Activated CD4-positive, alpha-beta T cell treated with anti-CD3 and anti-CD28 coated beads, Interleukin-2, amount 50 U/mL, for 48 hours (primary cell): ENCODE data around the gene PRM2.

Experiments used
- DNase-seq, 2 experiments: peaks; one replicate each; pipeline ENCODE4 v3.0.0-alpha.2; 2020

Gene PRM2

DNA sequence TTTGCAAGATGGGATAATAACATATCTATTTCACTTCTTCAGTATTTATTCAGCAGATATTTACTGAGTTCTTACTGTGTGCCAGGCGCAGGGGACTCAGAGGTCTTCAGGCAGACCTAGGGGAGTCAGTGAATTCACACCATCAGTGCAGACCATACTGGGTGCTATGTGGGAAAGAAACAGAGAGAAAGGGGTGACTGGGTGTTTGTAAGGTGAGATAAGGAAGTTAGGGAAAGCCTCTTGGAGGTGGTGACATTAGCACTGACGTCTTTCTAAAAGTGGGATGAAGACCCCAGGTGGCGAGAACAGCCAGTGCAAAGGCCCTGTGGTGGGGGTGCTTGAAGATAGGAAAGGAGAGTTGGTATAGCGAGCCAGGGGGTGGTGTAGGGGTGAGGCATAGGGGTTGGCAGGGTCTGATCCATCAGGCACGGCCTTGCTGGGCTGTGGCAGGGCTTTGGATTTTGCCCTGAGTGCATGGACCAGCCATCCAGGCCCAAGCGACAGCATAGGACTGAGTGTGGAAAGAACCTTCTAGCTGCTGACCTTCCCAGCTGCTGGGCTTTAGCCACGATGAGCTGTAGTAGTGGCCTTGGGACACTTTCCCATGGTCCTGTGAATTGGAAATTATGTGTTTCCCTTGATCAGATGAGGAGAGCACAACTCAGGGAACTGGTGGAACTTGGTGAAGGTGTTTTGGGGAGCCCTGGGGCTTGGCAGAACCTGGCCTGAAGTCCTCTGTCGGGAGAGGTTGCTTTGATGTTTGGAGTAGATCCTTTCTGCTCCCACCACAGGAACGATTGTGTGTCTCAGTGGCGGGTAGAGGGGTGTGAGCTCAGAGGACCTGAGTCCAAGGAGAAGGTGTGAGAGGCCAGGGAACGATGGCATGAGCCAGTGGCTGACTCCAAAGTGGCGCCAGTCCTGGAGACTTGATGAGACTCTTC, 16.4 kb downstream of the PRM2 start:
- DNase-seq = no peak

DNA sequence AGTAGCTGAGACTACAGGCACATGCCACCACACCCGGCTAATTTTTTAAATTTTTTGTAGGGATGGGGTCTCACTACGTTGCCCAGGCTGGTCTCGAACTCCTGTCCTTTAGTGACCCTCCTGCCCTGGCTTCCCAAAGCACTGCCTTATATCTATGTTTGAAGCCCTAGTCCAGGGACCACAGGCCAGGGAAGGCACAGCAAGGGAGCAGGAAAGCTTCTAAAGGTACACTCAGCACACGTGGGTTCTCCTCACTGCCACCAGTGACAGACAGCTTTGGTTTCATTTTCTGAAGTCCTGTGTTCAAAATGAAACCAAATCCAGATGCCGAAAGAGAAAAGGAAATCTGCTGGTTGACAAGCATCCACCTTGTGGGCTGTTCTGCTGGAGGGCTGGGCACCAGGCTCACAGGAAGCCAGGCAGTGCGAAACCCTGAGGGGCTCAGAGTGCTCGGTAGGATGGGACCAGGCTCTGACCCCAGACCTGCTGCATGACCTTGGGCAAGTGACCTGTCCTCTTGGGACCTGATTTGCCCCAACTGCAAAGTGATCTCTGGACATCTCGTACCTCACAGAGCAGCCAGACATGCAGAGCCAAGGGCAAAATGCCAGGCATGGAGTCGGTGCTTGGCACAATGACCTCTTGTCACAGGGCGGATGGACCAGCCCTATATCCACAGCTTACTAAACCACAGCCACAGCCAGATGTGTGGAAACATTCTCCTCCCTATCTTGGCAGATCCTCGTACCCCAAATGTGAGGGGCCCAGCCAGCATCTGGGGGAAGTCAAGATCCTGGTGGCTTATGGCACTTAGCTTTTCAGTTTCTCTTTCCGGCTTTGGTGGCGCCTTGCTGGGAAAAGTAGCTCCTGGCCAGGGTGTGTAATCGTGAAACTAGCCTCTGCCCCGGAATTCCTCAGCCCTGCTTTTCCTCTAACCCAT, 17.5 kb downstream of the PRM2 start:
- peak in 1 of 2 experiments; percentile 56 for DNase-seq

DNA sequence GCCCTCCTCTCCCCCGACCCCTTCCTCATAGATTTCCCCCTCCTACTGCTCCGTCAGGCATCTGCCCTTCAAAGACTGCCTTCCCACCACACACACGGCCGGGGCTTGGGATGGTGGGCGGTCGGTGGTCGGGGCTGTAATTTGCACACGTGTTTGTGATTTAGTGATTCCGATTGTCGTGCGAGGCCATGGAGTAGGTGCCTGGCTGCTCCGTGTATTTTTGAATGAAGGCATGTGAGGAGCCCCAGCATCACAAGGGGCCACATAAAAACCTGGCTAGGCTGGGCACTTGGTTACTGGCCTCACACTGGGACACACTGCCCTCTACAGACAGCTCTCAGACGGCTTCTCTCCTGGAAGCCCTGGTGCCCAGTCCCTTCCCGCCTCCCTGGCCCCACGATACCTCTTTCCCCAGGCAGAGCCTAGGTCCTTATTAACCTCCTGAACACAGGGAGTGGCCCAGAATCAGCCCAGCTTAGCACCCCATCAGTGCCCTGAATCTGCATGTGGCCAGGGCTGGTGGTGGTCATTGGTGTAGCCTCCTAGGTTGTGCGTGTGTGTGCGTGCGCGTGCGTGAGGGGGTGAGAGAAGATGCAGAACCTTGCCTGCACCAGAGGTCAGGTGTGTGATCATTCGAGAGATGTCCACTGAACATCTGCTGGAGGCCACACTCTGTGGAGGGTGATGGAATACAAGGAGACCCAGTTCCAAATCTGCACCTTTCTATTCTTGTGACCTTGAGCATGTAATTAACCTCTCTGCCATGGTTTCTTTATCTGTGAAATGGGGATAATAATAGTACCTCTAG, 18.9 kb downstream of the PRM2 start:
- peak; percentile 72 to 78 for DNase-seq

DNA sequence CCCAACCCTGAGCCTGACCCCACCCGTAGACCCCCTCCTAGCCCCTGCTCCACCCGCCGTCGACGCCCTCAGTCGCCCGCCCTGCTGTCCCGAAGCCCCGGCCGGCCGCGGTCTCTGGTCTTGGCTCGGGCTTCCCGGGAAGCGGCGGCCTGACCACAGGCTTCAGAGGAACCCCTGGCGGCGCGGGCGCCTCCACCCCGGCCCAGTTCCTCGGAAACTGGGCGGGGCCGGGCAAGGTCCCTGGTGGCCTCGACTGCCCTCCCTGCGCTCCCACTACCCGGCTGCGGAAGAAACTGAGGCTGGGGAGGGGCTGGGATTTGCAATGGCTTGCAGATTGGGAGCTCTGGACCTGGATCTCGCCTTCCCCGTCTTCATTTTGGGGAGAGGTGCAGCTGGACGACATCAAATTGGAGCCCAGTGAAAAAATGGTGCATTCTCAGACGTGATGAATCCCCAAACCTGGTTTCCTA, 19.6 kb downstream of the PRM2 start:
- peak; percentile 73 to 79 for DNase-seq

DNA sequence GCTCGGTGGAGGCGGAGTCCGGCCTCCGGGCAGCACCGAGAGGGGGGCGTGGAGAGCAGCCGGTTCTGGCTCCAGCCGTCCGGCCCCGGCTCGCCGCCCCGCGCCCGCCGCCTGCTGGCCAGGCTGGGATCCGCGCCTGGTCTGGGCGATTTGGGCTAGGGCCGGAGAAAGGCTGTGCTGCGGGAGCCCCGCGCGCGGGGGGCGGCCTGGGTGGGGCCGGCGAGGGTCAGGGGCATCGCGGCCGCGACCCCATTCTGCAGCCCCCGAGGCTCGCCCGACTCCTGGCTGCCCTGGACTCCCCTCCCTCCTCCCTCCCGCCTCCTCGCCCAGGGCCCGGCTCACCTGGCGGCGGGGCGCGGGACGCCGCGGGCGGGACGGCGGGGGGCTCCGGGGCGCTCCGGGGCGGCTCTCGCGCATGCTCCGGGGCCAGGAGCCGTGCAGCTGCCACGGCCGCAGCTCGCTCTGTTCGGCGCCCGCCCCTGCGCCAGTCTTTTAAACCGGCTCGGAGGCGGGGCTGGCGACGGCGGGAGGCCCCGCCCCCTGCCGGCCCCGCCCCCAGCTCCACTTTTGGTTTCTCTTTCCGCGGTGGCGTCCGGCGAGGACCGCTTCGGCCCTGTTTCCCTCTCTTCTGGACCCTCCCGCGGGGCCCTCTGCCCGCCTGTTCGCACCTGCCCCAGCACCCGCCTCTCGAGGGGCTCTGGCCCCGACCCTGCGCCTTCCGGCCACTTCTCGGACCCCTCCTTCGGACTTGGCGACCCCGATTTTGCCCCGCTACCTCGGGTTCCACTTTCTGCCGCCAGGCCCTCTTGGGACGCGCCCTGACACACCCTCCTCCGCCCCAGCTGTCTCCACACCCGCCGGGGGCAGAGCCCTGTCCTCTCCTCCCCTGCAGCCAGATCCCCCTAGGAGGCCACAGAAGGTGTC, 20.3 kb downstream of the PRM2 start, which contains the start of gene SOCS1:
SOCS1 (minus strand) TSS at position 468 of the 924 bp plus-strand sequence. CDS start 726 bp downstream, outside the sequence.
- DNase-seq = peak; percentile 84 to 86

DNA sequence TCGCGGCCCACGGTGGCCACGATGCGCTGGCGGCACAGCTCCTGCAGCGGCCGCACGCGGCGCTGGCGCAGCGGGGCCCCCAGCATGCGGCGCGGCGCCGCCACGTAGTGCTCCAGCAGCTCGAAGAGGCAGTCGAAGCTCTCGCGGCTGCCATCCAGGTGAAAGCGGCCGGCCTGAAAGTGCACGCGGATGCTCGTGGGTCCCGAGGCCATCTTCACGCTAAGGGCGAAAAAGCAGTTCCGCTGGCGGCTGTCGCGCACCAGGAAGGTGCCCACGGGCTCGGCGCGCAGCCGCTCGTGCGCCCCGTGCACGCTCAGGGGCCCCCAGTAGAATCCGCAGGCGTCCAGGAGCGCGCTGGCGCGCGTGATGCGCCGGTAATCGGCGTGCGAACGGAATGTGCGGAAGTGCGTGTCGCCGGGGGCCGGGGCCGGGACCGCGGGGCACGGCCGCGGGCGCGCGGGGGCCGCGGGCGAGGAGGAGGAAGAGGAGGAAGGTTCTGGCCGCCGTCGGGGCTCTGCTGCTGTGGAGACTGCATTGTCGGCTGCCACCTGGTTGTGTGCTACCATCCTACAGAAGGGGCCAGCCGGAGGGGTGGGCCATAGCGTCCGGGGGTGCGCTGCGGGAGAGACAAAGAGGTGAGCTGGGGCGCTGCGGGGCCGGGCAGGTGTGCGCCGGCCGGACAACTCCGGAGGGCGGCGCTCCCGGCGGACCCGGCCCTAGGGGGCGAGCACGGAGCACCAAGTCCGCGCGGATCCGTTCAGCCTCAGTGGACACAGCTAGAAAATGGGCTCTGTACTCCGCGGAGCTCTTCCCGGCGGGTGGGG, 21.2 kb downstream of the PRM2 start:
- DNase-seq = no peak

DNA sequence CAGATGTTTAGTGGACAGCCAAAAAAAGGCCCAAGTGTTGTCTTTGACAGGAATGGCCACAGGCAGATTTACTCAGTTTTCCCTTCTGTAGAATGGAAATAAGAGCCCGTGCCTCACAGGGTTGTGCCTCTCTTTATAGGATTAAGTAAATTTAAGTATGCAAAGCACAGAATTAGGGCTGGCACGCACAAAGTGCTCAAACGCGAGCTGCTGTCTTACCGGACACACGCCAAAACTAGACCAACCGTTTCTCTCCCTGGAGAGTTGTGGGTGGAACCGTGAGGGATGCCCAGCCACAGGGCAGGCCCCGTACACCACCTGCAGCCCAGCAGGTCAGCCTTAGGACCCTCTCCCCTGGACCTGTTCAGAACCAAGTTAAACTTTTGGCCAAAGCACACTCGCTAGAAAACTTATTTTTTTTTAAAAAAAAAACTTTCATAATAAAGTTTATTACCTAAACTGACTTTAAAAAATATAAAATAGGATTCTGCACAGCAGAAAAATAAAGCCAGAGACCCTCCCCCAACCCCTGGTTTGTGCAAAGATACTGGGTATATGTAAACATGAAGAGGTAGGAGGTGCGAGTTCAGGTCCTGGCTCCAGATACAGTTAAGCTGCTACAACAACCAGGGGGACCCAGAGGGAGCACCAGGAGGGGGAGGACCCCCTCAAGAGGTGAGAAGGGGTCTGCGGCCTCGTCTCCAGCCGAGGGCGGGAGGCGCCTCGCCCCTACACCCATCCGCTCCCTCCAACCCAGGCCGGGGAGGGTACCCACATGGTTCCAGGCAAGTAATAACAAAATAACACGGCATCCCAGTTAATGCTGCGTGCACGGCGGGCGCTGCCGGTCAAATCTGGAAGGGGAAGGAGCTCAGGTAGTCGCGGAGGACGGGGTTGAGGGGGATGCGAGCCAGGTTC, 22.0 kb downstream of the PRM2 start:
- peak in 1 of 2 experiments; percentile 41 for DNase-seq

DNA sequence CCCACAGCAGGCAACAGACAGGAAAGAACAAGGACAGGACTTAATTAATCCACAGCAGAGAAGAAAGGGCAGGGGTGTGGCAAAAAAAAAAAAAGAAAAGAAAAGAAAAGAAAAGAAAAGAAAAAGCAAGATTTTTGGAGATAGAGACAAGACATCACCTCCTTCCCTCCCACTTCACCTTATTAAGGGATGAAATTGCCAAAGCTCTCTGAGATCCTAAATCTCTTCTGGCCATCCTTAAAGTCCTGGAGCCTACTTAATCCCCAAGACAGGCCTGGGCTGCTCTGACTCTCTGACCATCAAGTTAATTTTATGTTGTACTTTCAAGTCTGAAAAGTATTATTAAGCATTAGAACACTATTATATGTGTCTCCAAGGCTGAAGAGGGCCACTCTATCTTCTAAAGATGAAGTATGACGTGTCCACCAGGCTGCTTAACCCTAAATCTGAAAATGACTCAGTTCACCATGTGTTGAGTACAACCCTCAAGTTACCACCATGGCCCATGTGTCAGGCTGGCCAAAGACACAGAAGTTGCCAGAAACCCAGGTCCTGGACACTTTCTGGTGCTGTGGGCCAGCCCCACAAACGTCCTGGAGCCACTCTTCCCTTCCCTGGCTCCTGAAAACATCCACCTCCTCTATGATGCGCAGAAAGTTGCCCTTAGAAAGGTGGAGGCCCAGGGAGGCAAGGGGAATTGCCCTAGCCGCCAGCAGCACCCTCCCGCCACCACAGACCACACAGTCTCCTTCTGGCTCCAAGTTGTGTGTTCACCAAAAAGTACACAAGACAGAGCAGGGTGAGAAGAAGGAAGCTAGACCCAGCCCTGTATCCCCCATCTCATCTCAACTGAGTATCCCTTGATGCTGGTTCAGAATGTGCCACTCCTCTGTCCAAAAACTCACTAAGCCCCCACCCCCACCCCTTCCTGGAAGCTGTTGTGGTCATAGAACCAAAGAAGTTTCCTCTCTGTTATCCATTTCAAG, 23.0 kb downstream of the PRM2 start:
- DNase-seq = peak; percentile 65 to 68

DNA sequence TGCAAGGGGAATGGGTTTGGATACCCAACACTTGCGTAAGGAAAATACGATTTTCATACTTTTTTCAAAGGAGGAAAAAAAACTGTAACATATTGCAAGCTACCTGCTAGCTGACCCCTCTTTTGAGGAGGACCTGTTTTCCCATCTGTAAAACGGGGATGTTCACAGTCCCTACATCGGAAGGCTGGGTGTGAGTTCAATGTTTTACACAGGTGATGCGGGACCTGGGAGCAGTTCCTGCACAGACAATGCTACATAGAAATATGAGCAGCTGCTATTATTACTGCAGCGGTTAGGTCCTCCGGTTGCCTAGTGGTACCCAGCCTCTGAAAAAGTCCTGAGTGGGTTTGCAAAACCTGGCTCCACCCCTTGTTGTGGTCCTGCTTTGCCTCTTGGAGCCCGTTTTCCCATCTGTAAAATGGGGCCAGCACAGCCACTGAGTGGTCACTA, 23.8 kb downstream of the PRM2 start:
- peak in 1 of 2 experiments; percentile 63 for DNase-seq

DNA sequence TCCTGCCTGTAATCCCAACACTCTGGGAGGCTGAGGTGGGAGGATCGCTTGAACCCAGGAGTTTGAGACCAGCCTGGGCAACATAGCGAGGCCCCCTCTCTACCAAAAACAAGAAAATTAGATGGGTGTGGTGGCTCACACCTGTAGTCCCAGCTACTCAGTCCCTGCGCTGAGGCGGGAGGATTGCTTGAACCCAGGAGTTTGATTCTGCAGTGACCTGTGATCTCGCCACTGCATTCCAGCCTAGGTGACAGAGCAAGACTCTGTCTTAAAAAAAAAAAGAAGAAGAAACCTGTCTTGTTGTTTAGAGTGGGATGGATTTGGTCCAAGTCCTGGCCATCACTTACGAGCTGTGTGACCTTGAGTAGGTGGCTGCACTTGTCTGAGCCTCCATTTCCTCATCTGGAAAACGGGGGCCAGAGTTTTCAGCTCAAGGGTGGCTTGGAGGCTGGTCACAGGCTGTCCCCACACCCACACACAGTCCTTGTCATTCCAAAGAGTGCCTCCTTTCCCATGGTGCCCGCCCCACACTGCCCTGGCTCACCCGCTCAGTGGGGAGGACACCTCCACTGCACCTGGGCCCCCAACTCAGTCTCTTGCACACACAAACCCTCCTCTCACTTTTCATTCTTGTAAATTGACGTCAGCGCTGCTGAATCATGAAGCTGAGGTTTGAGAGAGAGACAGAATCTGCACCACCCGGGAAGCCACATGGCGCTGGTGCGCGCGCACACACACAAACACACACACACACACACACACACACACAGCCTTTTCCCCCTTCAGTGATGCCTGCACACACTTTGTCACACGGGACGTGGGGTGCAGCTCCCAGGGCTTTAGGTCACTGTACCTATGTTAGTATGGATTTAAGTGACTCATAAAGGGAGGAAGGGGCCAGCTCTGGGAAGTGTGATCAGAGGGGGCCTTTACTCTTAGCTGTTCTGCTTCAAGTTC, 24.5 kb downstream of the PRM2 start:
- peak; percentile 88 to 90 for DNase-seq

DNA sequence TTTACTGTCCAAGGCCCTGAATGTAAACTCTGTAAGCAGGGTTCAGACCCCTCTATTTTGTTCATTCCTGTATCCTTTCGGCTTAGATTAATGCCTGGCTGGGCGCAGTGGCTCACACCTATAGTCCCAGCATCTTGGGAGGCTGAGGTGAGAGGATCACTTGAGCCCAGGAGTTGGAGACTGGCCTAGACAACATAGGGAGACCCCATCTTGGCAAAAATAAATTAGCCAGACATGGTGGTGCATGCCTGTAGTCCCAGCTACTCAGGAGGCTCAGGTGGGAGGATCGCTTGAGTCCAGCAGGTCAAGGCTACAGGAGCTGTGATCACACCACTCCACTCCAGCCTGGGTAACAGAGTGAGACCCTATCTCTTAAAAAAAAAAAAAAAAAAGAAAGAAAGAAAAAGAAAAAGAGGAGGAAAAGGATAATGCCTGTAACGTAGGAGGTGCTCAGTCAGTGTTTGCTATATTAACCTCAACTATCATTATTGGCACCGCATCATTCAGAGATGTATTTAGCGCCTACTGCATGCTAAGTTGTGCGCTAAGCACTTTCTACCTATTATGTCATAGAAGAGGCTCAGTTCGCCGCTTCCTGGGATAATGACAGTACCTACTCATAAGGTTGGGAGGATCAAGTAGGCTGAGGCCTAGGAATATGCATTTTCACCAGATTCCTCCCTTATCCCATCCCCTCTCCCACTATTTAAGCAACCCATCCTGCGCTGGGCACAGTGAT, 25.3 kb downstream of the PRM2 start:
- peak in 1 of 2 experiments; percentile 42 for DNase-seq

DNA sequence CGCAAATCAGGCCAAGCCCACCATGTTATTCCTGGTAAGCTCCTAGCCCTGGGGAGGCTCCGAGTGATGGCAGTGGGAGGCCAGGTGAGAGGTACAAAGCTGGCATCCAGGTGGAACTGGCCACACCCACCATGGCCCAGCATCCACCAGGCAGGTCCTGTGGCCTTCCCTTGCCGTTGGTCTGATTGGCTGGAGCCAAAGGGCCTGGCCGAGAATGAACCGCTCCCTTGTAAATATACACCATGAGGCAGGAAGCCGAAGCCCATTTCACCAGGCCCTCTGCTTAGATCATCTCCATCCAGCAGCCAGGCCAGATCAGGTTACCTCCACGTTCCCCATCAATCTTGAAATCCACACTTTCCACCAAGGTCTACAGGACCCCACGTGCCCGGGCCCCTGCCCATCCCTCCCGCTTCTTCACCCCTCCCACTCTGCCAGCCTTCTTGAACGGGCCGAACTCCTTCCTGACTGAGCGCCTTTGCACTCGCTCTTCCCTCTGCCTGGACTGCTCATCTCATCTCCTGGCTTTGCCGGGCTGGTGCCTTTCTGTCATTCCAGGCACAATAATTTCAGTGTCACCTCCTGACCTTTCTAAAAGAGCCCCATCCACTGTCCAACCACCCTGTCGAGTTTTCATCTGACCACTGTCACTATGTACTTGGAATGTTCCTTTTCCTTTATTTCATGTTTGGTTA, 26.0 kb downstream of the PRM2 start:
- DNase-seq = peak; percentile 50 to 61

DNA sequence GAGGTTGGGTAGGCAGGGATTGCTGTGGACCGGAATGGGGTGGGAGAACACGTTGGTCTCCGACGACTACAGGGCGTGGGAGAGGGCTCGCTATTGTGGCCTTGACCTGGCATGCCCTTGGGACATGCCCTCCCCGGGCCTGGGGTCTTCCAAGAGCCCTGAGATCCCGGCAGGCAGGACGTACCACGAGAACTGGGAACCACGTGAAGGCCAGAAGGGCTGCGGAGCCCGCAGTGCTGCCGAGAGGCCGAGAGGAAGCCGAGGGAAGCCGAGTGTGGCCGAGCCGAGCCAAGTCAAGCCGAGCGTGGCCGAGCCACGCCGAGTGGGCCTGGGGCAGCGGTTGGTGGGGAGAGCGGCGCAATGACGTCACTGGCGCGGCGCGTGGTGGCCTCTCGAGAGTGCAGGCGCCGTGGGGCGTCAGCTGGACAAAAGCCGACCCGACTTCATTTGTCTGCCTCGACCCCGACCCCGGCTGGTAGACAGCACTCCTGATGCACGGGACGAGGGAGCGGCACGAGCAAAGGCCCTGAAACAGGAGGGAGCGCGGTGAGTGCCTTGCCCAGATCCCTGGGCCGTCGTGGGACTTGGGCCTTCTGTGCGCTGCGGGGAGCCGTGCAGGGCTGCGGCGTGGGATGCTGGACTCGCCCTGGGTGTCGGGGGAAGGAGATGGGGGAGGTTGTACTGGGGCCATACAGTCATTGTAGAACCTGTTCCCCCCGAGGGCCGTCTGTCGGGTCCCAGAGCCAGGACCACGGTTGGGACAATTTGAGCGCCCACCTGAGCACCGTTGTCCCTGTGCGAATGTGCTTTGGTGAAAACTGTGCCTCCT, 26.8 kb downstream of the PRM2 start:
- DNase-seq = peak in 1 of 2 experiments; percentile 43

DNA sequence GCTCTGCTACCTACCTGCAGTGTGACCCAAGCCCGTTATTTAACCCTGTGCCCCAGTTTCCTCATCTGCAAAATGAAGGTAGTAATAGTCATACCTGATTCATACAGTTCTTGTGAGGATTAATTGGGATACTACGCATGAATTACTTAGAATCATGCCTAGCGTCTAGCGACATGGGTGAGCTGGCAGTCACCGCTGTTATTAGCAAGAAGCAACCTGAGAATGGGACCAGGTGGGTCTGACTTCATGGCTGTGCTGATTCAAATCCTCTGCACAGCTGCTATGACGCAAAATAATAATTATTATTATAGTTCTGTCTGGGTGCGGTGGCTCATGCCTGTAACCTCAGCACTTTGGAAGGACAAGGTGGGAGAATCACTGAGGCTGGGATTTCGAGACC, 28.1 kb downstream of the PRM2 start:
- DNase-seq = peak in 1 of 2 experiments; percentile 36
